ENCODE data around the gene TCF4.

Gene TCF4

DNA sequence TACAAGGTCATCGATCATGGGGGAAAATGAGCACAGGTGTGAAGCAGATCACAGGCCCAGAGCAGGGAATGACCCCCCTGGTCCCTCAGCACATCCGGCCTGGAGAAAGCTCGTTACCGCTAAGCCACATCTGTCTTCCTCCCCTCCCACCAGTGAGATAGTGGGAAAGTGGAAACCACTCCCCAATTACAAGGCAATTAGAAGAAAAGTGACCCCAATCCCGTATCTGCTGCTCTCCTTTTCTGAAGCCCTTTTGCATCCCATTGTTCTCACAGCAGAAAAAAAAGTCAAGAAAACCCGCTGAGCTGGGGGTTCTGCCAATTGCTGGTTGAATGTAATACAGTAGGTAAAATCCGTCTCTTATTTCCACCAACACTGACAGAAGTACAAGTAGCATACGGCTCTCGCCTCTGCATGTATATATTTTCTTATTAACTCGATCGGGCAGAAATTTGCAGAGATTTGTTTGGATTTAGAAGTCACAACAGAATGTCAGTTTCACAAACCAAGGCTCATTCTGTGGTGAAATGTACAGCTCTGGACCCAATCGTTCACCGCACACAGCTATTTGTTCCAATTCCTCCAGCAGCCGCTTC, 287.0 kb downstream of the TCF4 start:
- H3K27ac ChIP-seq (replicated peaks): no peak overlapping the region
- DNase-seq (ENCODE audit: low read depth in 1 of 2, low spot score in 1 of 2): no peak
- TF ChIP-seq, protein P1, sequence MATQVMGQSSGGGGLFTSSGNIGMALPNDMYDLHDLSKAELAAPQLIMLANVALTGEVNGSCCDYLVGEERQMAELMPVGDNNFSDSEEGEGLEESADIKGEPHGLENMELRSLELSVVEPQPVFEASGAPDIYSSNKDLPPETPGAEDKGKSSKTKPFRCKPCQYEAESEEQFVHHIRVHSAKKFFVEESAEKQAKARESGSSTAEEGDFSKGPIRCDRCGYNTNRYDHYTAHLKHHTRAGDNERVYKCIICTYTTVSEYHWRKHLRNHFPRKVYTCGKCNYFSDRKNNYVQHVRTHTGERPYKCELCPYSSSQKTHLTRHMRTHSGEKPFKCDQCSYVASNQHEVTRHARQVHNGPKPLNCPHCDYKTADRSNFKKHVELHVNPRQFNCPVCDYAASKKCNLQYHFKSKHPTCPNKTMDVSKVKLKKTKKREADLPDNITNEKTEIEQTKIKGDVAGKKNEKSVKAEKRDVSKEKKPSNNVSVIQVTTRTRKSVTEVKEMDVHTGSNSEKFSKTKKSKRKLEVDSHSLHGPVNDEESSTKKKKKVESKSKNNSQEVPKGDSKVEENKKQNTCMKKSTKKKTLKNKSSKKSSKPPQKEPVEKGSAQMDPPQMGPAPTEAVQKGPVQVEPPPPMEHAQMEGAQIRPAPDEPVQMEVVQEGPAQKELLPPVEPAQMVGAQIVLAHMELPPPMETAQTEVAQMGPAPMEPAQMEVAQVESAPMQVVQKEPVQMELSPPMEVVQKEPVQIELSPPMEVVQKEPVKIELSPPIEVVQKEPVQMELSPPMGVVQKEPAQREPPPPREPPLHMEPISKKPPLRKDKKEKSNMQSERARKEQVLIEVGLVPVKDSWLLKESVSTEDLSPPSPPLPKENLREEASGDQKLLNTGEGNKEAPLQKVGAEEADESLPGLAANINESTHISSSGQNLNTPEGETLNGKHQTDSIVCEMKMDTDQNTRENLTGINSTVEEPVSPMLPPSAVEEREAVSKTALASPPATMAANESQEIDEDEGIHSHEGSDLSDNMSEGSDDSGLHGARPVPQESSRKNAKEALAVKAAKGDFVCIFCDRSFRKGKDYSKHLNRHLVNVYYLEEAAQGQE (IDR thresholded peaks at IDR 0.05; ENCODE audit: insufficient replicate concordance, low read depth): no peak
- TF ChIP-seq GABPA (IDR thresholded peaks at IDR 0.05; ENCODE audit: low read depth) (no peak), POLR2AphosphoS5 (IDR thresholded peaks at IDR 0.05; ENCODE audit: low read depth) (no peak), SPI1 (IDR thresholded peaks at IDR 0.05; ENCODE audit: borderline replicate concordance, low read depth) (no peak)
- TF ChIP-seq, protein P2, sequence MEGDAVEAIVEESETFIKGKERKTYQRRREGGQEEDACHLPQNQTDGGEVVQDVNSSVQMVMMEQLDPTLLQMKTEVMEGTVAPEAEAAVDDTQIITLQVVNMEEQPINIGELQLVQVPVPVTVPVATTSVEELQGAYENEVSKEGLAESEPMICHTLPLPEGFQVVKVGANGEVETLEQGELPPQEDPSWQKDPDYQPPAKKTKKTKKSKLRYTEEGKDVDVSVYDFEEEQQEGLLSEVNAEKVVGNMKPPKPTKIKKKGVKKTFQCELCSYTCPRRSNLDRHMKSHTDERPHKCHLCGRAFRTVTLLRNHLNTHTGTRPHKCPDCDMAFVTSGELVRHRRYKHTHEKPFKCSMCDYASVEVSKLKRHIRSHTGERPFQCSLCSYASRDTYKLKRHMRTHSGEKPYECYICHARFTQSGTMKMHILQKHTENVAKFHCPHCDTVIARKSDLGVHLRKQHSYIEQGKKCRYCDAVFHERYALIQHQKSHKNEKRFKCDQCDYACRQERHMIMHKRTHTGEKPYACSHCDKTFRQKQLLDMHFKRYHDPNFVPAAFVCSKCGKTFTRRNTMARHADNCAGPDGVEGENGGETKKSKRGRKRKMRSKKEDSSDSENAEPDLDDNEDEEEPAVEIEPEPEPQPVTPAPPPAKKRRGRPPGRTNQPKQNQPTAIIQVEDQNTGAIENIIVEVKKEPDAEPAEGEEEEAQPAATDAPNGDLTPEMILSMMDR (IDR thresholded peaks at IDR 0.05; ENCODE audit: insufficient read depth, low read length): no peak
- H3K27me3 ChIP-seq (ENCODE audit: insufficient read depth, poor library complexity, severe bottlenecking): no peaks in the 10 kb centered on the region
- H3K4me3 ChIP-seq (replicated peaks; ENCODE audit: insufficient read depth, low read length): no peak overlapping the region

DNA sequence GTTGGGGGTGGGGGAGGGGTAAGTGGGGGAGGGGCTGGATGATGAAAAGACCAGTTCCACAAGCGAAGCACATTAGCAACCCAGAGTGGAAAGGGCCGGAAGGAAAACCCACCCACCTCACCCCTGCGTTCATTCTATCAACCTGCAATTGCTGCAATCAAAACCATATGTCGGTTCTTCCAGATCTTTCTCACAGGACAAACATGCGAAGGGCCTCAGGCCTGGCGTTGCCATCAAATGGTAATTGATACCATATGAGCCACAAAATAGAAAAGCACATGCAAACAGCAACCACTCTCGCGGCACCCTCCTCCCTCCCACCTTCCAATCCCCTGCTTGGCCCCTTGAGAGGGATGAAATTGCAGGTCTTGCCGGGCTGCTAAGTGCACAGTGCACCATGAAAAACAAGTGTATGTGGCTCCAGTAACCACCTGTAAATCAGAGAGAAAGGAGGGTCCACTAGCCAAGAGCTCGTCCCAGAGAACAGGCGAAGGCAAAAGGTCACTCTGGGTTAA, 287.5 kb downstream of the TCF4 start:
- no peak for DNase-seq (ENCODE audit: low read depth in 1 of 2, low spot score in 1 of 2)
- Histone ChIP-seq H3K4me3 (replicated peaks; ENCODE audit: insufficient read depth, low read length) (no peak overlapping the region), H3K27ac (replicated peaks) (no peak overlapping the region), H3K27me3 (ENCODE audit: insufficient read depth, poor library complexity, severe bottlenecking) (no peaks in the 10 kb centered on the region)
- TF ChIP-seq, protein P2 (IDR thresholded peaks at IDR 0.05; ENCODE audit: insufficient read depth, low read length): no peak
- TF ChIP-seq POLR2AphosphoS5 (IDR thresholded peaks at IDR 0.05; ENCODE audit: low read depth): no peak
- no peak for TF ChIP-seq SPI1 (IDR thresholded peaks at IDR 0.05; ENCODE audit: borderline replicate concordance, low read depth)
- TF ChIP-seq GABPA (IDR thresholded peaks at IDR 0.05; ENCODE audit: low read depth): no peak
- TF ChIP-seq, protein P1 (IDR thresholded peaks at IDR 0.05; ENCODE audit: insufficient replicate concordance, low read depth): no peak

DNA sequence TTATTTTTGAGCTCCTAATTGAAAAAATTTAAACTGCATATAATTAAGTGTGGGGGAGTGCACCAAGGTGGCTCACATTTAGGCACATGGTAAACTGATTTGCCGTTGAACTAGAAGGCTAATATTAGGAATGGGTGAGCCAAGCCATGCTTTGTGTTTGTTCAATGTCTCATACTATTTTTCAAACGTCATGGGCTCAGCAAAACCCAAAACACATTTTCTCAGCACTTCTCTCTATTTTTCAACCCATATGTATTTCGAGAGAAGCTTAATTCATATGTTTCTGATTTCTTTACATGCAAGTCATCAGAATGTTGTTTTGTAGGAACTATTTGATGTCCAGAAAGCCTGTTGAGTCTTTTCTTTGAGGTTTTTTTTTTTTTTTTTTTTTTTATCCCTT, 291.2 kb downstream of the TCF4 start:
- Histone ChIP-seq H3K27me3 (ENCODE audit: insufficient read depth, poor library complexity, severe bottlenecking) (no peaks in the 10 kb centered on the region), H3K27ac (replicated peaks) (no peak overlapping the region), H3K4me3 (replicated peaks; ENCODE audit: insufficient read depth, low read length) (no peak overlapping the region)
- no peak for DNase-seq (ENCODE audit: low read depth in 1 of 2, low spot score in 1 of 2)
- no peak for TF ChIP-seq SPI1 (IDR thresholded peaks at IDR 0.05; ENCODE audit: borderline replicate concordance, low read depth)
- TF ChIP-seq, protein P1 (IDR thresholded peaks at IDR 0.05; ENCODE audit: insufficient replicate concordance, low read depth): no peak
- no peak for TF ChIP-seq GABPA (IDR thresholded peaks at IDR 0.05; ENCODE audit: low read depth)
- no peak for TF ChIP-seq POLR2AphosphoS5 (IDR thresholded peaks at IDR 0.05; ENCODE audit: low read depth)
- TF ChIP-seq, protein P2 (IDR thresholded peaks at IDR 0.05; ENCODE audit: insufficient read depth, low read length): no peak

Data from HL-60 (cell line).